ENCODE data around the gene FN1. TPM values are rescaled to one million over a fixed set of nuclear protein-coding genes. Genes with fewer than 3 reads are reported as not detected.

The FN1 gene
- total RNA-seq = 2,380 and 5,716 TPM in 2 replicates

GRCh38 chr2:215435870-215436704, at the start of gene FN1:
Gene FN1, minus strand, starts transcription at chr2:215436068. Its CDS starts 266 bp downstream, at chr2:215435802.

GRCh38 chr2:215311625-215312396, 124.1 kb downstream of the FN1 start, which contains the start of gene ATIC:
Gene ATIC, plus strand, starts transcription at chr2:215312059. Its CDS starts 84 bp downstream, at chr2:215312143.

Other genes with a start within 250 kb of the FN1 start
- 29.7 and 30.9 TPM in 2 replicates for gene ATIC, start 124.0 kb downstream of the FN1 start, total RNA-seq